Measurements from ENCODE around the gene CBL. TPM values are rescaled to one million over a fixed set of nuclear protein-coding genes. Genes with fewer than 3 reads are reported as not detected.
A peak's percentile ranks its signal among the peaks of the same experiment; 100 is the strongest.
"Not testable (repeated sequence)": the region's sequence is repeated elsewhere in the genome, so short reads cannot be mapped to it uniquely, and the experiment has no call there.

The CBL gene
- total RNA-seq, 2 donors from 2014 or later, result 35.9 to 41.7 TPM

DNA sequence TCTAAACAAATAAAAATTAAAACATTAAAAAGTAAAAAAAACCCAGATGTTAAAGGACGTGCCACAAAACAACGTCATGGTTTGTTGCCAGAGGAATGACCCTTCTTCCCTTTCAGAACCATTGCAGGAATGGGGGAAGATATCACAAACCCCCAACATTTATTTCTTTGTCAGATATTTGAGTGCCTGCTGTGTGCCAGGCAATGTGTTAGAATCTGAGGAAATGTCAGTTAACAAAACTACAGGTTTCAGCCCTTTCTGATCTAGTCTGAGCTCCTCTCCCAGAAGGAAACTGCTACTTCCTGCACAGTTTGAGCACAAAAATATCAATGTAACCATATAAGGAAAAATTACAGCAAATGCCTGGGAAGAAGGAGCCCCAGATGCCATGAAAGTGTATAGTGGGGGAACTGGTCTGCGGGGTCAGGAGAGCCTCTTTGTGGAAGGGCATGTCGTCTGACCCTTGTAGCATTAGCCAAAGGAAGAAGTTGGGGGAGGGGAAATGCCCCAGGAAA lies 27.9 kb upstream of the CBL start:
- Mint-ChIP-seq H3K4me1 (no peaks in the 10 kb centered on the region), H3K27ac (peak overlapping the region; percentile 54), H3K4me3 (no peak overlapping the region), H3K36me3 (ENCODE audit: low read depth) (peaks cover 5% of the 10 kb centered on the region), H3K9me3 (no peaks in the 10 kb centered on the region), H3K27me3 (no peaks in the 10 kb centered on the region)
- ATAC-seq (replicated peaks), result no peak

DNA sequence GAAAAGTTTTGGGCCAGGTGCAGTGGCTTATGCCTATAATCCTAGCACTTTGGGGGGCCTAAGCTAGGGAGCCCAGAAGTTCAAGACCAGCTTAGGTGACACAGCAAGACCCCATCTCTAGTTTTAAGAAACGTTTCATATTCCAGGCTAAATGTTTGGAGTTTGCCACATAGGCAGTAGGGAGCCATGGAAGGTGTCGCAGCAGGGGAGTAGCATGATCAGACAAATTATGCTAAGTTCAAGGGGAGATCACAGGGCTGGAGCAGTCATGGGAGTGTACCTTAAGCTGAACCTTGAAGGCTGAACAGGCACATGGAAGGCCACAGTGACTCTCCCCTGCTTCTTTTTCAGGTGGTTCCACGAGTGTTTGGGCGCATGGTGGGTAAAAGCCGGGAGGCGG lies 26.8 kb upstream of the CBL start:
- Mint-ChIP-seq H3K4me1 (no peaks in the 10 kb centered on the region), H3K27ac (no peak overlapping the region), H3K36me3 (ENCODE audit: low read depth) (peaks cover 5% of the 10 kb centered on the region), H3K27me3 (no peaks in the 10 kb centered on the region), H3K4me3 (no peak overlapping the region), H3K9me3 (no peaks in the 10 kb centered on the region)
- ATAC-seq (replicated peaks), result no peak

DNA sequence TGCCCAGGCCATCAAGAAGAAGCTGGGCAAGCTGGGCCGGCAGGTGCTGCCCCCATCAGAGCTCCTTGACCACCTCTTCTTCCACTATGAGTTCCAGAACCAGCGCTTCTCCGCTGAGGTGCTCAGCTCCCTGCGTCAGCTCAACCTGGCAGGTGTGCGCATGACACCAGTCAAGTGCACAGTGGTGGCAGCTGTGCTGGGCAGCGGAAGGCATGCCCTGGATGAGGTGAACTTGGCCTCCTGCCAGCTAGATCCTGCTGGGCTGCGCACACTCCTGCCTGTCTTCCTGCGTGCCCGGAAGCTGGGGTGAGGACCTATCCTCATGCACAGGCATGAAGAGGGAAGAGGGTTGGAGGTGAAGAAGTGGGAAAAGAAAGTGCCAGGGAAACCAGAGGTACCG lies 26.2 kb upstream of the CBL start:
- Mint-ChIP-seq H3K27ac (no peak overlapping the region), H3K4me3 (no peak overlapping the region), H3K27me3 (no peaks in the 10 kb centered on the region), H3K36me3 (ENCODE audit: low read depth) (peaks cover 5% of the 10 kb centered on the region), H3K9me3 (no peaks in the 10 kb centered on the region), H3K4me1 (no peaks in the 10 kb centered on the region)
- ATAC-seq (replicated peaks), result no peak

DNA sequence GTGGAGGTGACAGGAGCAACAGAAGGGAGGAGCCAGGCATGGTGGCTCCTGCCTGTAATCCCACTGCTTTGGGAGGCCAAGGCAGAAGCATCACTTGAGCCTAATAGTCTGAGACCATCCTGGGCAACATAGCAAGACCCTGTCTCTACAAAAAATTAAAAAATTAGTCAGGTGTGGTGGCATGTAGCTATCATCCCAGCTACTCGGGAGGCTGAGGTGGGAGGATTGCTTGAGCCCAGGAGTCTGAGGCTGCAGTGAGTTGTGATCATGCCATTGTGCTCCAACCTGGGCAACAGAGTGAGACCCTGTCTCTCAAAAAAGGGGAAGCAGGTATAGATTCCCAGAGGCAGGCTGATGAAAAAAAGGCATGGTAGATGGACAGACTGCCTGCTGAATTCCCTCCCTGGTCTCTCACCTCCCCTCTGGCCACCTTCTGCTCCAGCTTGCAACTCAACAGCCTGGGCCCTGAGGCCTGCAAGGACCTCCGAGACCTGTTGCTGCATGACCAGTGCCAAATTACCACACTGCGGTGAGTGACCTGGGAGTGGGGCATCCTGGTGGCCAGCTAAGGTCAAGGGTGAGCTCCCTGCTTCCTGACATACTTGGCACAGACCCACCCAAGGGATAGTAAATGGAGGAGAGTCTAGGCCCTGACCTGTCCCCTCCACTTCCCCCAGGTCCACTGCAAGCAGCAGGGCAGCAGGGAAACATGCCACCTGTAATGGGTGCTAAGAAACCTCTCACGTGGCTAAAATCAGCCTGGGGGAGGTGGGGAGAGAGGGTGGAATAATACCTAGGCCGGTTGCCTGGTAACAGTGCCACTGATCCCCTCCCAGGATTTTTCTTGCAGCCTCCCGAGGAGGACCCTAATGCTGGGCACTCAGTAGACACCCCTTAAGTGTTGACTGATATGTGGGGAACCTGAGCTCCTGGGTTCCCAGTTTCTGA lies 25.1 kb upstream of the CBL start:
- Mint-ChIP-seq H3K4me3 (no peak overlapping the region), H3K9me3 (no peaks in the 10 kb centered on the region), H3K27ac (no peak overlapping the region), H3K27me3 (peaks cover under 1% of the 10 kb centered on the region), H3K4me1 (no peaks in the 10 kb centered on the region), H3K36me3 (ENCODE audit: low read depth) (peaks cover 5% of the 10 kb centered on the region)
- ATAC-seq (replicated peaks), result no peak

DNA sequence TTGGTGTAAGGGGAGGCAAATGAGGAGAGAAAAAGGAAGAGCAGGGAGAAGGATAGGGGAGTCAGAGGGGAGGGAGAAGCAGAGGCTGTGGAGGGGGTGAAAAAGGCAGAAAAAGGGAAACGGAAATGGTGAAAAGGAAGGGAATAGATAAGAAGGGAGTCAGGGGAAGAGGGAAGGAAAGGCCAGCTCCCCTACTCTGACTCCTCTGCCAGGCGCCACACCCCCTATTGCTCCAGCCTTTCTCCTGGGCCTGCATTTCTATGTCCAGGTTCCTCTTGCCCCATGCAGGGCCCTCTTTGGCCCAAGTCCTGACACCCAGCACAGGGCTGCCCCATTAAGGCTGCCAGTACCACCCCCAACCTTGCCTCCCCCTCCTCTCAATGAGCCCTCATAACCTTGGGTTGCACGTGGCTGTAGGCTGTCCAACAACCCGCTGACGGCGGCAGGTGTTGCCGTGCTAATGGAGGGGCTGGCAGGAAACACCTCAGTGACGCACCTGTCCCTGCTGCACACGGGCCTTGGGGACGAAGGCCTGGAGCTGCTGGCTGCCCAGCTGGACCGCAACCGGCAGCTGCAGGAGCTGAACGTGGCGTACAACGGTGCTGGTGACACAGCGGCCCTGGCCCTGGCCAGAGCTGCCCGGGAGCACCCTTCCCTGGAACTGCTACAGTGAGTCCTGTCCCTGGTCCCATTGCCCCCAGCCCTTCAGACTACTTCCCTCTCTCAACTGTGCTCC lies 24.3 kb upstream of the CBL start:
- Mint-ChIP-seq H3K36me3 (ENCODE audit: low read depth) (peaks cover 5% of the 10 kb centered on the region), H3K27ac (no peak overlapping the region), H3K4me1 (no peaks in the 10 kb centered on the region), H3K27me3 (peaks cover 3% of the 10 kb centered on the region), H3K4me3 (no peak overlapping the region), H3K9me3 (no peaks in the 10 kb centered on the region)
- ATAC-seq (replicated peaks), result no peak

DNA sequence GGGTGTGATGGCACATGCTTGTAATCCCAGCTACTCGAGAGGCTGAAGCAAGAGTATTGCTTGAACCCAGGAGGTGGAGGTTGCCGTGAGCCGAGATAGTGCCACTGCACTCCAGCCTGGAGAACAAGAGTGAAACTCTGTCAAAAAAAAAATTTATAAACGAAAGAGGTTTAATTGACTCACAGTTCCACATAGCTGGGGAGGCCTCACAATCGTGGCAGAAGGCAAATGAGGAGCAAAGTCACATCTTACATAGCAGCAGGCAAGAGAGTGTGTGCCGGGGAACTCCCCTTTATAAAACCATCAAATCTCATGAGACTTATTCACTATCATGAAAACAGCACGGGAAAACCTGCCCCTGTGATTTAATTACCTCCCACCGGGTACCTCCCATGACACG lies 21.7 kb upstream of the CBL start:
- H3K9me3 Mint-ChIP-seq, H3K4me1 Mint-ChIP-seq: not testable (repeated sequence)

DNA sequence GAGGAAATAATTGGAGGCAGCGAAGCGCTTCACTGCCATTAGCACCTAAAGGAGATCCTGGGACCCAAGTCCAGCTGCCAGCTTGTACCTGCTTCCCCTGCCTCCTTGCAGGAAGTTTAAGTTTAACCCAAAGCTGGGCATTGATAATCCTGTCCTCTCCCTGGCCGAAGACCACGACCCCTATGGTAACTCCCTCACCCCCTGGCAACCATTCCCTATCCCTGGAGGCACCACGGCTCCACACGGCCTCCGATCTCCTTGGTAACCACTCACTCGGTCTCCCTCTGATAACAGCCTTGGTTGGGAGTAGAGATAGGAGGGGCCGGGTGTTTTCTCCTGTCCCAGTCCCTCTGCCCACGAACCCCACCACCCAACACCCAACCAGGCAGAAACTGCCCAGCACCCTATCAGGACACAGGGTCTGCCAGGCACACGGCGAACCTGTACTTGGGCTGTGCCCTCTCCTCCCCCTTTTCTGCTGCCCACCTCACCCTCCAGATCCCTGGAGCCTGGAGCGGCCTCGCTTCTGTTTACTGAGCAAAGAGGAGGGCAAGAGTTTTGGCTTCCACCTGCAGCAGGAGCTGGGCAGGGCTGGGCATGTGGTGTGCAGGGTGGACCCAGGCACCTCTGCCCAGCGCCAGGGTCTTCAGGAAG lies 20.0 kb upstream of the CBL start:
- no peak for ATAC-seq (replicated peaks)
- H3K9me3 Mint-ChIP-seq, result no peaks in the 10 kb centered on the region
- peaks cover 3% of the 10 kb centered on the region for H3K27me3 Mint-ChIP-seq
- H3K36me3 Mint-ChIP-seq (ENCODE audit: low read depth), result no peaks in the 10 kb centered on the region
- no peak overlapping the region for H3K4me3 Mint-ChIP-seq
- H3K4me1 Mint-ChIP-seq, result no peaks in the 10 kb centered on the region
- H3K27ac Mint-ChIP-seq, result no peak overlapping the region

More for the DNA sequence above, 21.7 kb upstream of the CBL start:
- not testable (repeated sequence) for H3K4me3 Mint-ChIP-seq; H3K36me3 Mint-ChIP-seq (ENCODE audit: low read depth); H3K27ac Mint-ChIP-seq; H3K27me3 Mint-ChIP-seq
- ATAC-seq (replicated peaks), result peak; percentile 62

DNA sequence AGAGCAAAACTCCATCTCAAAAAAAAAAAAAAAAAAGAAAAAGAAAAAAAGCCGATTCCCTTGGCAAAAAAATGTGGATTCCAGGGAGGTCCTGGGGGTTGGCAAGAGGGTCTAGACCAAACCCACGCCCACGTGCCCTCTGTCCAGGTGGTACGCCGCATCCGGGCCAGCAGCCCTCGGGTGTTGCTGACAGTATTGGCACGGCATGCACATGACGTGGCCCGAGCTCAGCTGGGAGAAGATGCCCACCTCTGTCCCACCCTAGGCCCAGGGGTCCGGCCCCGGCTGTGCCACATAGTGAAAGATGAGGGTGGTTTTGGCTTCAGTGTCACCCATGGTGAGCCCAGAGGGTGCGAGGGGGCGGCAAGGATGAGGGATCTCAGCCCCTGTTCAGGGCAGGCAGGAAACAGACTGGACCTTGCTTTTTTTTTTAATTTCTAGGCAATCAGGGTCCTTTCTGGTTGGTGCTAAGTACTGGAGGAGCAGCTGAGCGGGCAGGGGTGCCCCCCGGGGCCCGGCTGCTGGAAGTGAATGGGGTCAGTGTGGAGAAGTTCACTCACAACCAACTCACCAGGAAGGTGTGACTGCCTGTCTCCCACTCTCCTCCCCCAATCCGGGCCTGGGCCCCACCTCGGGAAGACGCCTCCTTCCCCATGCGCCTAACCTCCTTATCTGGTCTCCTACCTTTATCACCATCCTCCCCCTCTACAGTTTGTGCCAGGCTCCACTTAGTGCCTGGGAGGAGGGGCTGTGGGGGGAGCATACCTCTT lies 18.8 kb upstream of the CBL start:
- H3K4me1 Mint-ChIP-seq, result no peaks in the 10 kb centered on the region
- H3K27ac Mint-ChIP-seq, result no peak overlapping the region
- H3K9me3 Mint-ChIP-seq, result no peaks in the 10 kb centered on the region
- no peak overlapping the region for H3K4me3 Mint-ChIP-seq
- ATAC-seq (replicated peaks), result no peak
- H3K36me3 Mint-ChIP-seq (ENCODE audit: low read depth), result no peaks in the 10 kb centered on the region
- H3K27me3 Mint-ChIP-seq, result peaks cover 3% of the 10 kb centered on the region

DNA sequence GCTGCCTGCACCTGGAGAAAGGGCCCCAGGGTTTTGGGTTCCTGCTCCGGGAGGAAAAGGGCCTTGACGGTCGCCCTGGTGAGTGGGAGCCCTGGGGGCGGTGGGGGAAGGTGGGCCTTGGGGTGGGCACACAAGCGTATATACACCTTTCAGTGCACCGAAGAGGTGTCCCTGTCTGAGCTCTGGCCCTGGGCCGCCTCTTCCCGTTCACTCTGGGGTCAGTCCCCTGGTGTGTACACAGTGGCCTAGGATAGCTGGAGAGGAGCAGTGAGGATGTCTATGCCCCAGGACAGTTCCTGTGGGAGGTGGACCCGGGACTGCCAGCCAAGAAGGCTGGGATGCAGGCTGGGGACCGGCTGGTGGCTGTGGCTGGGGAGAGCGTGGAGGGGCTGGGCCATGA lies 18.1 kb upstream of the CBL start:
- Mint-ChIP-seq H3K4me3 (no peak overlapping the region), H3K9me3 (no peaks in the 10 kb centered on the region), H3K27ac (no peak overlapping the region), H3K27me3 (peaks cover 3% of the 10 kb centered on the region), H3K36me3 (ENCODE audit: low read depth) (no peaks in the 10 kb centered on the region), H3K4me1 (no peaks in the 10 kb centered on the region)
- ATAC-seq (replicated peaks), result no peak

DNA sequence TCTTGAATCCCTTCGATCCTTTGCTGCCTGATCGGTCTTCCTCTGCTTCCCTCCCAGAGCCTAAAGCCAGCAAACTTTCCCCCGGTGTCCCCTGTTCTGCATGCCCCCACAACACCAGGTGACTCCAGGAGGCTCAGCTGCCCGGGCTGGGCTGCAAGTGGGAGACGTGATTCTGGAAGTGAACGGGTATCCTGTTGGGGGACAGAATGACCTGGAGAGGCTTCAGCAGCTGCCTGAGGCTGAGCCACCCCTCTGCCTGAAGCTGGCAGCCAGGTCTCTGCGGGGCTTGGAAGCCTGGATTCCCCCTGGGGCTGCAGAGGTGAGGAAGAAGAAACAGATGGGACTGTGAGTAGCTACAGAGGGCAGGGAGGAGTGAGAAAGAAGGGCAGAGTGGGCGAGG lies 17.3 kb upstream of the CBL start:
- H3K27me3 Mint-ChIP-seq, result peaks cover 3% of the 10 kb centered on the region
- peak overlapping the region; percentile 35 for H3K27ac Mint-ChIP-seq
- H3K4me1 Mint-ChIP-seq, result no peaks in the 10 kb centered on the region
- no peak overlapping the region for H3K4me3 Mint-ChIP-seq
- H3K36me3 Mint-ChIP-seq (ENCODE audit: low read depth), result no peaks in the 10 kb centered on the region
- ATAC-seq (replicated peaks), result no peak
- H3K9me3 Mint-ChIP-seq, result no peaks in the 10 kb centered on the region

DNA sequence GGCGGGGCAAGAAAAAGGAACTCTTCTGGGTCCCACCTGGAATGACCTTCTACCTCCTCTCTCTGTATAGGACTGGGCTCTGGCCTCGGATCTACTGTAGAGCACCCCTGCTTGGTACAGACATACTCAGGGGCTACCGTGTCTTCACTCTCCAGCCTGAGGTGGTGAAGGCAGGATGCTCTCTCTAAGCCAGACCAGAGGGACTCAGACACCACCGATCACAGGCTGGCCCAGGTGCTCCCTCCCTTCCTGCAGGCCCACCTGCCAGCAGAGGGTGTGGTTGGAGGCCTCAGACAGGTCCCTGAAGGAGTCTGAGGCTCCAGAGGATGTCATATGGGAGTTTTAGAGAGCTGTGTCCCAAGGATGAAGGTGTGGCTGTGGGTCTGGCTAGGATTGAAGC lies 16.7 kb upstream of the CBL start:
- Mint-ChIP-seq H3K27me3 (peaks cover 3% of the 10 kb centered on the region), H3K4me3 (no peak overlapping the region), H3K36me3 (ENCODE audit: low read depth) (no peaks in the 10 kb centered on the region), H3K4me1 (no peaks in the 10 kb centered on the region), H3K9me3 (no peaks in the 10 kb centered on the region), H3K27ac (peak overlapping the region; percentile 35)
- no peak for ATAC-seq (replicated peaks)

DNA sequence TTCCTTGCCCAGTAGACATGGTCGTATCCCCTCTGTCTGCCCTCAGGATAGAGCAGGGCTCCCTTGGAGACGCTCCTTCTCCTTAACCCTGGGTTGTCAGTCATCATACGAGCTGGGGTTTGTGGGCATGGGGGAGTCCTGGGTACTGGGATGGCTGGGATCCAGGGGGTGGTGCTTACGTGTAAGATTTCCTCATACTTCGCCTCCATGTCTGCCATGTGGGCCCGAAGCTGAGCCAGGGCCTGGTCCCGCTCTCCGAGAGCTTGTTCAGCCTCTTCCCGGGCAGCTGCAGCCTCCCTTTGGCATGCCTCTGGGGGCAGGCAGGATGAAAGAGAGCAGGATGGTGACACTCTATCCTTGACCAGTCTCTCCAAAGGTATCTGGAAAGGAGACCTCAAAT lies 15.6 kb upstream of the CBL start:
- no peak for ATAC-seq (replicated peaks)
- no peaks in the 10 kb centered on the region for H3K36me3 Mint-ChIP-seq (ENCODE audit: low read depth)
- no peak overlapping the region for H3K4me3 Mint-ChIP-seq
- H3K27ac Mint-ChIP-seq, result no peak overlapping the region
- no peaks in the 10 kb centered on the region for H3K9me3 Mint-ChIP-seq
- no peaks in the 10 kb centered on the region for H3K4me1 Mint-ChIP-seq
- peaks cover 3% of the 10 kb centered on the region for H3K27me3 Mint-ChIP-seq

DNA sequence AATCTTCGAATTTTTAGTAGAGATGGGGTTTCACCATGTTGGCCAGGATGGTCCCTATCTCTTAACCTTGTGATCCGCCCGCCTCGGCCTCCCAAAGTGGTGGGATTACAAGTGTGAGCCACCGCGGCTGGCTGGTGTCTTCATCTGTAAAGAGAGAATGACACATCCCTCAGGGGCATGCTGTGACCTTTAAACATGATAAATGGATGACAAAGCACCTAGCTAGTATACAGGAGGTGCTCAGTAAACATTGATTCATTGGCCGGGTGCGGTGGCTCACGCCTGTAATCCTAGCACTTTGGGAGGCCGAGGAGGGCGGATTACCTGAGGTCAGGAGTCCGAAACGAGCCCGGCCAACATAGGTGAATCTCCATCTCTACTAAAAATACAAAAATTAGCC lies 14.9 kb upstream of the CBL start:
- H3K4me1 Mint-ChIP-seq; H3K36me3 Mint-ChIP-seq (ENCODE audit: low read depth); H3K27ac Mint-ChIP-seq; H3K9me3 Mint-ChIP-seq; ATAC-seq (replicated peaks); H3K27me3 Mint-ChIP-seq; H3K4me3 Mint-ChIP-seq: not testable (repeated sequence)

DNA sequence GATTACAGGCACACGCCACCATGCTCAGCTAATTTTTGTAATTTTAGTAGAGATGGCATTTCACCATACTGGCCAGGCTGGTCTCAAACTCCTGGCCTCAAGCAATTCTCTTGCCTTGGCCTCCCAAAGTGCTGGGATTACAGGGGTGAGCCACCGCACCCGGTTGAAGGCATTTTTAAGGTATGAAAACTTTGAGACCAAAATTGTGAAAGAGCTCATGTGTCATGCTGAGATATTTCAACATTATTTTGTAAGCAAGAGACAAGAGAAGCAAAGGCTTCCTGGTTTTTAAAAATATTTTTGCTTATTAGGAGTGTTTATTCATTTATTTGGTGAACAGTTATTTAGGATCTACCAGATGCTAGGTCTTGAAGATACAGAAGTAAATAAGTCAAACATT lies 14.0 kb upstream of the CBL start:
- Mint-ChIP-seq H3K4me1 (no peaks in the 10 kb centered on the region), H3K27ac (no peak overlapping the region), H3K36me3 (ENCODE audit: low read depth) (no peaks in the 10 kb centered on the region), H3K4me3 (no peak overlapping the region), H3K27me3 (no peaks in the 10 kb centered on the region), H3K9me3 (no peaks in the 10 kb centered on the region)
- no peak for ATAC-seq (replicated peaks)
